Natural killer cell (primary cell): ENCODE results near the gene VAC14. TPM values are rescaled to one million over a fixed set of nuclear protein-coding genes. Genes with fewer than 3 reads are reported as not detected.

ENCODE experiments used
- ATAC-seq, 3 donors: fragments of 150-1000 bp in 2 of 3; fragments of 200-7000 bp in 1 of 3; cut with Tn5 transposase; 1 replicate in 1 of 3; 2 replicates in 2 of 3; pipeline ENCODE4 v1.10.0; 2021; ENCODE audit warnings: mild to moderate bottlenecking in 2 of 3, moderate library complexity in 2 of 3
- DNase-seq, 2 donors: peaks; one replicate each; pipeline versions ENCODE4 v3.0.0 to v3.0.0-alpha.2; 2013 to 2021; ENCODE audit warnings: mixed read lengths in 1 of 2
- H3K27ac ChIP-seq: one replicate; pipeline ENCODE4 v1.5.1; 2013; ENCODE audit warnings: mild to moderate bottlenecking, low read length
- H3K27me3 ChIP-seq: one replicate; pipeline ENCODE4 v1.6.1; 2013; ENCODE audit warnings: low read length; ENCODE audit not compliant: control insufficient read depth, insufficient read depth
- H3K36me3 ChIP-seq: one replicate; pipeline ENCODE4 v1.6.1; 2013; ENCODE audit warnings: low read length; ENCODE audit not compliant: control insufficient read depth, insufficient read depth
- H3K4me1 ChIP-seq: one replicate; pipeline ENCODE4 v1.6.1; 2013; ENCODE audit warnings: low read length; ENCODE audit not compliant: control insufficient read depth, insufficient read depth
- H3K4me3 ChIP-seq: one replicate; pipeline ENCODE4 v1.5.1; 2013; ENCODE audit warnings: low read length
- H3K9me3 ChIP-seq: one replicate; pipeline ENCODE4 v1.6.1; 2013; ENCODE audit warnings: low read length; ENCODE audit not compliant: control insufficient read depth, insufficient read depth
- H3K27ac Mint-ChIP-seq, 2 donors: one replicate each; pipeline ENCODE4 v1.8.0; 2022; ENCODE audit warnings: mild to moderate bottlenecking in 2 of 2, mixed read lengths in 2 of 2, moderate library complexity in 1 of 2
- H3K27me3 Mint-ChIP-seq, 2 donors: one replicate each; pipeline ENCODE4 v1.8.0; 2022; ENCODE audit warnings: low read depth in 2 of 2, mixed read lengths in 2 of 2
- H3K36me3 Mint-ChIP-seq: one replicate; pipeline ENCODE4 v1.8.0; 2022; ENCODE audit warnings: mixed read lengths
- H3K4me1 Mint-ChIP-seq, 2 donors: one replicate each; pipeline ENCODE4 v1.8.0; 2022; ENCODE audit warnings: mixed read lengths in 2 of 2
- H3K4me3 Mint-ChIP-seq: one replicate; pipeline ENCODE4 v1.8.0; 2022; ENCODE audit warnings: mild to moderate bottlenecking, moderate library complexity, mixed read lengths
- H3K9me3 Mint-ChIP-seq, 2 donors: one replicate each; pipeline ENCODE4 v1.8.0; 2022; ENCODE audit warnings: mixed read lengths in 2 of 2
- CTCF ChIP-seq: fragments of 200-600 bp; IDR thresholded peaks from one replicate; pipeline ENCODE4 v1.8.0; 2022; ENCODE audit warnings: antibody characterized with exemption
- WGBS: methylation state at CpG from one replicate; pipeline ENCODE4 v1.1.7; 2013; ENCODE audit warnings: missing lambda C conversion rate; ENCODE audit not compliant: insufficient coverage; 5-methylcytosine and 5-hydroxymethylcytosine counted together
- intact Hi-C: fragments of 100-400 bp; cut with micrococcal nuclease; formaldehyde crosslinking; loops from one replicate; pipeline ENCODE4 v1.14.2; 2022
- total RNA-seq, 4 donors: library from RNA; stranded (reverse); fragments of 120-200 nt in 1 of 4; gene quantifications; one replicate each; pipeline versions ENCODE4 v1.2.3 to v1.2.4, GENCODE V29; 2013 to 2022

Gene VAC14
- total RNA-seq, 3 donors from 2014 or later (not counting 1 experiment from before 2014, with no cell fraction given) = 33.9 to 45.6 (median 43.4) TPM

GRCh38 chr16:70664325-70665112 lies 136.4 kb downstream of the VAC14 start:
- H3K27me3 ChIP-seq = no peaks in the 10 kb centered on the region
- no peaks in the 10 kb centered on the region for H3K9me3 Mint-ChIP-seq
- 96% methylated on average over 39 of the region's 39 CpGs for WGBS
- H3K36me3 Mint-ChIP-seq = no peaks in the 10 kb centered on the region
- ATAC-seq = no peak
- H3K27ac Mint-ChIP-seq = no peak overlapping the region
- intact Hi-C loops = no loop called here
- TF ChIP-seq CTCF = no peak
- DNase-seq = no peak
- H3K4me1 ChIP-seq = no peaks in the 10 kb centered on the region
- no peaks in the 10 kb centered on the region for H3K27me3 Mint-ChIP-seq
- no peak overlapping the region for H3K4me3 ChIP-seq
- no peaks in the 10 kb centered on the region for H3K36me3 ChIP-seq
- H3K4me1 Mint-ChIP-seq = no peaks in the 10 kb centered on the region
- H3K4me3 Mint-ChIP-seq = no peak overlapping the region
- no peak overlapping the region for H3K27ac ChIP-seq
- H3K9me3 ChIP-seq = no peaks in the 10 kb centered on the region

GRCh38 chr16:70663524-70664324 lies 137.2 kb downstream of the VAC14 start:
- ATAC-seq = no peak

GRCh38 chr16:70662991-70663523 lies 137.9 kb downstream of the VAC14 start:
- Mint-ChIP-seq H3K27ac (no peak overlapping the region), H3K36me3 (no peaks in the 10 kb centered on the region), H3K4me3 (no peak overlapping the region), H3K27me3 (no peaks in the 10 kb centered on the region), H3K4me1 (no peaks in the 10 kb centered on the region), H3K9me3 (no peaks in the 10 kb centered on the region)
- 92% methylated on average over 11 of the region's 13 CpGs for WGBS
- Histone ChIP-seq H3K9me3 (no peaks in the 10 kb centered on the region), H3K4me3 (no peak overlapping the region), H3K4me1 (no peaks in the 10 kb centered on the region), H3K27ac (no peak overlapping the region), H3K36me3 (no peaks in the 10 kb centered on the region), H3K27me3 (no peaks in the 10 kb centered on the region)
- no peak for DNase-seq
- intact Hi-C loops = no loop called here
- TF ChIP-seq CTCF = no peak
- ATAC-seq = no peak

More at GRCh38 chr16:70663524-70664324, 137.2 kb downstream of the VAC14 start:
- Histone ChIP-seq H3K9me3 (no peaks in the 10 kb centered on the region), H3K36me3 (no peaks in the 10 kb centered on the region), H3K4me1 (no peaks in the 10 kb centered on the region), H3K27me3 (no peaks in the 10 kb centered on the region), H3K27ac (no peak overlapping the region), H3K4me3 (no peak overlapping the region)
- Mint-ChIP-seq H3K27ac (no peak overlapping the region), H3K4me1 (no peaks in the 10 kb centered on the region), H3K36me3 (no peaks in the 10 kb centered on the region), H3K9me3 (no peaks in the 10 kb centered on the region), H3K27me3 (no peaks in the 10 kb centered on the region), H3K4me3 (no peak overlapping the region)
- 96% methylated on average over 56 of the region's 56 CpGs for WGBS
- intact Hi-C loops = no loop called here
- DNase-seq = no peak
- no peak for TF ChIP-seq CTCF
